ENCODE measurements around the gene RIMS1. TPM values are rescaled to one million over a fixed set of nuclear protein-coding genes. Genes with fewer than 3 reads are reported as not detected.
"Not testable (repeated sequence)": the region's sequence is repeated elsewhere in the genome, so short reads cannot be mapped to it uniquely, and the experiment has no call there.

Gene RIMS1
- total RNA-seq, 1 donor from 2014 or later: 456 TPM

GRCh38 chr6:72250664-72251063 is 364.3 kb downstream of the RIMS1 start:
- no peak for DNase-seq

DNA sequence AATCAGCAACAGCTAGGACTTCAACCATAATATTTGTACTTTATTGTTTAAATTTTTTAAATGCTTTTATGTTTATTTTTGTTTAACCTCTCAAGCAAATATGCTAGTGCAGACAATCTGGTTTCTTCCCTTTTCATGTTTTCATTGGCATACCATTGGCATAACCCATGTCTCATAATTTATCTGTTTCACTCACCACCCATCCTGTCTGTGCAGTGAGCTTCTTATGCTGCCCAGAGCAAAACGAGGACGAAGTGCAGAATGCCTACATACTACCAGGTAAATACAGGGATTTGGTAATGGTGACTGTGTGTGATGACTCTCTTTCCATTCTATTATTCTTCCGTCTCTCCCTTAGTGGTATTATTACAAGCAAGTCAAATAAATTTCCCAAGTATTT is 374.1 kb downstream of the RIMS1 start:
- DNase-seq: no peak

DNA sequence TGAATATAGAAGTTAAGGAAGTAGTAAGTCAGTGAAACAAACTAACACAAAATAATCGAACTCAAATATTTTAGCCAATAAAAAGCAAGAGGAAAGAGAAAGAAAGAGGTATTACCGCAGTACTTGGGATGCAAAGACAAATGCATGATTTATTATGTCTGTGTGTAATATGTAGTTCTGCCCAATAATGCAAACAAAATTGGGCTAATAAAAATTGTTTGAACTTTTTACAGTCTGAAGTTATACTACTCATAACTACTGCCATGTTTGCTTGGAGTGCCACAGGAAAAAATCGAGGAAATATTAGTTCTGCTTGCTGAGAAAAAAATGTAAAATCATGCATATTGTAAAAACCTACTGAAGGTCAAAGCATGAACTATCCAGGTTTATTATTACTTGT is 375.2 kb downstream of the RIMS1 start:
- DNase-seq: no peak

GRCh38 chr6:72262254-72262653 is 375.9 kb downstream of the RIMS1 start:
- DNase-seq: no peak

DNA sequence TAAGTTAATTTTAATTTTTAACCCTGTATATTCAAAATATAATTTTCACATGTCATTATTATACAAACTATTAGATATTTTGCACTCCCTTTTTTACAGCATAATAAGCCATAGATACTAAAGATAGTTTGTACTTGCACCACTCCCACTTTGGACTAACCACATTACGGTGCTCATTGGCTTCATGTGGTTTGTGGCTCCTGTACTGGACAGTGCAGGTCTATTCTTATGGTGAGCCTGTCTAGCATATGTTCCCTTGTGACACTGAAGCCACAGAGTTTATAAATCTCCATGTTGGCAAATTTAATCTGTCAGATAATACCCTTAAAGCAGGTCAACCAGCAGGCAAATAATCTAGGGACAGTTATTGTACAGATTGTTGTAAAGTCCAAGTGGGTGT is 381.1 kb downstream of the RIMS1 start:
- no peak for DNase-seq

GRCh38 chr6:72271531-72271930 is 385.2 kb downstream of the RIMS1 start:
- DNase-seq: no peak

GRCh38 chr6:72272958-72273357 is 386.6 kb downstream of the RIMS1 start:
- no peak for DNase-seq

DNA sequence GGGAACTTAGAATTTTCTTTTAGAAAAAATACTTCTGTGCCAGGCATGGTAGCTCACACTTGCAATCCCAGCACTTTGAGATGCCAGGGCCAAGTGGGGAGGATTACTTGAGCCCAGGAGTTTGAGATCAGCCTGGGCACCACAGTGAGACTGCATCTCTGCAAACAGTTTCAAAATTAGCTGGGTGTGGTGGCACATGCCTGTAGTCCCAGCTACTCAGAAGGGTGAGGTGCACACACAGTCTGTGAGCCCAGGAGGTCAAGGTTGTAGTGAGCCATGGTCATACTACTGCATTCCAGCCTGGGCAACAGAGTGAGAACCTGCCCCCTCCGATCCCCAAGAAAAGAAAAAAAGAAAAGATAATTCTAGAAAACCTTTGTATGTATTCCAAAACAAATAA is 389.5 kb downstream of the RIMS1 start:
- DNase-seq: no peak

DNA sequence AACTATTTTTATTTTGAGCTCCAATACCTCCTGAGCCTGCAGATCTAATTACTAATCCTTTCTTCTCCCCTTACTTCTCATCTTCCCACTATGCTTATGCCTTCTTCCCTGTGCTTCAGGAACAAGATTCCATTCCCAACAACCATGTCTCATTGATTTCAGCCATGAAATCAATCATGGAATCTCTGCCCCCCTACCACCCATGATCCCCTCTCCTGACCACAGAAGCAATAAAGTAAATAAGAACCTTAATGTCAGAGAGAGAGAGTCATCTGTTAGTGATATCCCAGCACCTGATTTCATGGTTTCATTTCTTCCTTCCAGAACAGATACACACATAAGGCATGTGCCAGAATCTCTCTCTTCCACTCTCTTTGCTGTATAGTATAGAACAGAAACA is 395.9 kb downstream of the RIMS1 start:
- DNase-seq: no peak

GRCh38 chr6:72283571-72283970 is 397.2 kb downstream of the RIMS1 start:
- DNase-seq: no peak

DNA sequence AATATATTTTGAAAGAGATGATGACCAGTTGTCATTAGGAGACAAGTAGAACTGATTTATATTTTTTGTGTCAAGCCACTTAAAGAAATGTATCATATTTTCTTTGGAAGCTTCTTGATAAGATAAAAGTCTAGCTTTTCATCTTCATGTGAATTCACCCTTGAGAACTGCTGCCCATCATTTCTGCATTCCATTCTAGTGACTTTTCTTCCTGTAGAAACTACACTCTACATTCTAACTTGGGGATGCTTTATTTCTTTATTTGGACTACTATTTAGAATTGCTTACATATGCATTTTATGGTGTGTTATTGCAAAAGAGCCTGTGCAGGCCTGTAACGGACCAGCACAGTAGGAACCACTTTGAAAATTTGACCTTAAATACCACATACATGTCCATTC is 400.6 kb downstream of the RIMS1 start:
- DNase-seq: no peak

DNA sequence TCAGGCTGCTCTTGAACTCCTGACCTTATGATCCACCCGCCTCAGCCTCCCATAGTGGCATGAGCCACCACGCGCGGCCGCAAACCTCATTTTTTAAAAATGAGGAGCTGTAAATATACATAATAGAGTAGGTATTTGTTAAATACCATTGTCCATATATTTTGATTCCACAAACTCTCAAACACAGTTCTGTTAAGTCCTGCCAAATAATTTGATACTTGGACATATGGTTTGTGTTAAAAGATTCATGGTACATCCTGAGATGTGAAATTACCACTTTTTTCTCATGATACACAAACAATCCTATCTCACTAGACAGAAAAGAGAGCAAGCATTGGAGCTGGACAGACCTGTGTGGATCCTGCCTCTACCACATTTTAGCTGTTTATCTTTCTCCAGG is 401.5 kb downstream of the RIMS1 start:
- no peak for DNase-seq

DNA sequence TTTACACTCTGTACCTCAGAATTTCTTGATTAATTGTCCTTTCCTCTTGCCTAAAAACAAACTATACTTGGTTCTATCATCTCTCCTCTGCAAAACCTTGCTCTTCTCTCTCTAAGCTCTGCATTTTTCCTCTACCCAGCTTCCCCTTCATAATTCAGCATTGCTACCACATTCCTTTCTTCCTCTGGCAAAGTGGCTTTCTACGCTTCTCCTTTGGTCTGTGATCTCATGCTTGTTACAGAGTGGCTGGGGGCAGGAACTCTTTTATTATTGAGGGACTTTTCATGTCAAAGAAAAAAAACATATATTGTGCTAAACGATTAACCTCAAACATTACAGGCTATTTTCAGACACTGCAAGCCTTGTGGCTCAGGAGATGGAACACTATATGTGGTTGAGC is 402.2 kb downstream of the RIMS1 start:
- no peak for DNase-seq

GRCh38 chr6:72290620-72291019 is 404.3 kb downstream of the RIMS1 start:
- no peak for DNase-seq

GRCh38 chr6:72296375-72296774 is 410.0 kb downstream of the RIMS1 start:
- no peak for DNase-seq

DNA sequence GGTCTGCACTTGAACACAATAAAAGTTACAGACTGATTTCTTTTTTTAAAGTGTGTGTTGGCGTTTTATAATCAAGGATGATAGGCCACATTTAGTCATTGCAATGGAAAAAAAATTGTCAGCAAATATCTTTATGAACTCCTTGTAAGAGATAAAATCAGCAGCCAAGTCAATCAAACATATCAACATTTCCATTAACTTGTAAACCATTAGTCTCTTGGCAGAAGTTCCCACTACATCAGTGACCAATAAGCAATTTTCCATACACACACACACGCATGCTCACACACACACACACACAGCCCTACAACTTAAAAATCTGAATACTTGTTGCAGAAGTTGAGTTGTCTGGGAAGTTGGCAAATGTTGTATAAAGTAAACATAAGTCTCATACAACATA is 419.6 kb downstream of the RIMS1 start:
- no peak for DNase-seq

DNA sequence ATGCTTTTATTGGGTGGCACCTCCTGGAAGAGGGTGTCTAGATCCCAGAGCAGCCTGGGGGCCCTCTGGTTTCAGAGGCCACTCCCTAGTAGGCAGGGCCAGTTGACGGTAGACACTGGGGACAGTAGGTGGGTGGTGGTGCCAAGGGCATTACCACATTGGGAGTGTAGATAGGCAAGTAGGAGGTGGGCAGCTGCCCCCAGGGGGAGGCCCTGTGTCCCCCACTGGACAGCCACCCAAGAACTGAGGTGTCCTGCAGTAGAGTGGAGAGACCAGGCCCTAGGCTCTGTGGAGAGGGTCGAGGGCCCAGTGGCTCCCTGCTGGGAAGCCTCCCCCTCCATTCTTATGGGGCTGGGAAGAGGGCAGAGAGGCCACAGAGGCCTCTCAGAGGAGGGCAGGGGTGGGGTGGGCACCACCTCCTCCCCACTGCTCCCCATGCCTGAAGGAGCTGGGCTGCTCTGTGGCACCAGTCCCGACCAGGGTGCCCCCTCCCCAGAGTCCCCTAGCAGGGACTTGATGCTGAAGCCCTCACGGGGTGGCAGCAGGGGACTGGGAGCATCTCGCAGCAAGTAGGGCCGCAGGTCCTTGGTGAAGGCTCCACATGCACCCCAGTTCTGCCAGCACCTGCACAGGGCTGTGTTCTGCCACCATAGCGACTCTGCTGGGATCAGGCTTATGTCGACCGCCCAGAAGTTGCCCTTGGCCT is 430.5 kb downstream of the RIMS1 start:
- no peak for DNase-seq

DNA sequence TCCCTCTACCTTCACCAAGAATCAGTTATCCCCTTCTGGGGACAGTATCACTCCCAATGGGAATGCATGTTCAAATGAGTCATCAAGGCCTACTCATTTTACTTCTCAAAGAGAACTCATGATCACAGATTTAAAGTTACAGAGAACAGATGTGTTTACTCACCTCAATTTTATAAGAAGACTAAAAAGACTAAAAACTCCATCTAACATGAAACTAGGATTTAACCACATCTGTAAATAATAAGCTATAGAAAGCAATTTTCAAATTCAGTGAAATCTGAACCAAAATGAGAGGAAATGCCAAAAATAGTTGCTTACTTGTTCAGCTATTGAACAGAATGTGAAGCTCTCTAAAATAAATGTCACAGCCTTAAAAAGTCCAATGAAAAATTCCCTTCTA is 435.4 kb downstream of the RIMS1 start:
- DNase-seq: no peak

DNA sequence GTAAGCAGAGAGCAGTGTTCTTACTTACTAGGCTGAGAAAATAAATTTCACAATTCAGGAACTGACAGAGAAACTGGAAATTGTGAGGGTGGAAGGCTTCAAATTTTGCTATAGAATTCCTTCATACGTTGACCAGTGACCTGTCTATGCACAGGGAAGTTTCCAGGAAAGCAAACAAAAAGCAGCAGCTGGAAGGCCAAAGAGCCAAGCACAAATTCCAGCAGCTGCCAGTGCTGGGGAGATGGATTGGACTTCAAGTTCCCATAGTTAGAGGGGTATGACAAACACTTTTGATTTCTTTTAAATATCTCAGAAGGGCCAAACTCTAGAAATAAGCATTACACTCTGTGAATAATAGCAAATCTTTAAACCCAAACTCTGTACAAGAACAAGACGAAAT is 436.4 kb downstream of the RIMS1 start:
- no peak for DNase-seq

- no peak for DNase-seq
Observed at GRCh38 chr6:72324591-72324990, 438.2 kb downstream of the RIMS1 start.

DNA sequence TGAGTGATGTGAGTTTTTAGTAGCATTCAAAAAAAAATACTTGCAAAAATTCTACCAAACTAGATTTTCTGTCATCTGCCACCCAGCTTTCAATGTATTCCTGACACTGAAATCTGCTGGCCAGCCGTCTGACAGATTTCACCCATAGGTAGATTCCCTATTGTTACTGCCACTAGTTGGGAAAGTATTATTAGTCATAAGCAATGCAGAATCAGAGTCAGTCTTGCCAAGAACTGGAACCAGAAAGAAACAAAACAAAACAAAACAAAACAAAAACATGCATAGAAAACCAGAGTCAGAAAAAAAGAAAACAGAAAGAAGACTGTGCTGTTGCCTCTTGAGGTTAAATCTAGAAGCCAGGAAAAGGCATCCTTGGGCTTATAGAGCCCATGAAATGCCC is 442.4 kb downstream of the RIMS1 start:
- no peak for DNase-seq

- DNase-seq: not testable (repeated sequence)
Observed at GRCh38 chr6:72335203-72335602, 448.9 kb downstream of the RIMS1 start.

GRCh38 chr6:72348926-72349325 is 462.6 kb downstream of the RIMS1 start:
- no peak for DNase-seq

DNA sequence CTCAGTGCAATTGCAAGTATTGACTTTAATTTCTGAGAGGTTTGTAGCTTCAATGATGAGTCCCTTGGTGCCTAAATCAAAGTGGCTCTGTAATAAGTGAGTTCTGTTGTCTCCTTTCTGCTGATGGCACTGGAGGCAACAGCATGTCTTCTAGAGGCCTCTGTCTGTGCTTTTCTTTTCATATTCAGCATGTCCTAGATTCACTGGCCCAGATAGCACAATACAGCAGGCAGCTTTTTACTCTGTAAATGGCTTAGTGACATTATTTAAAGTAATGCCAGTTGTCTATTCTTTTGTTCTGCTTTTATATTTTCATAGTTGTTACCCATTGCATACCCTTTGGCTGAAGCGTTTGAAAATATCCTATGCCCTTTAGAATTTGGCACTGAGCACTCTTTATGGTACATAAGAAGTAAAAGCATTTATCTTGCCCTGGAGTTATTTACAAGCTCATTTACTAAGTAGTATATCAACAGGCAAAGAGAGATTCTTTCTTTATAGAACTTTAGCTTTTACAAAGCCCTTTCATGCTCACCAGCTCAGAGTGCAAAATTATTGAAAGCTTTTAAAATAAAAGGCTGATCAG is 464.0 kb downstream of the RIMS1 start:
- no peak for DNase-seq

Data from occipital lobe (tissue), 2 donors.